Upper lobe of left lung (tissue), 4 donors: ENCODE data around the gene TMEM170B.

Experiments
- CTCF ChIP-seq, 6 experiments: fragments of 450-650 bp in 4 of 6; fragments of 200-600 bp in 2 of 6; sonication (generic) in 2 of 6; IDR thresholded peaks; one replicate each; pipeline ENCODE4 v1.5.1; 2016 to 2019; ENCODE audit warnings: antibody characterized with exemption in 6 of 6
- EP300 ChIP-seq, 4 donors: sonication (generic); formaldehyde crosslinking; IDR thresholded peaks; one replicate each; pipeline ENCODE4 v1.5.1; 2017; ENCODE audit warnings: antibody characterized with exemption in 4 of 4, control low read depth in 2 of 4
- POLR2A ChIP-seq, 4 donors: fragments of 450-650 bp; IDR thresholded peaks; one replicate each; pipeline ENCODE4 v1.5.1; 2016 to 2017; ENCODE audit warnings: antibody characterized with exemption in 4 of 4, mild to moderate bottlenecking in 2 of 4
- POLR2AphosphoS5 ChIP-seq, 2 donors: sonication (generic); formaldehyde crosslinking; IDR thresholded peaks; one replicate each; pipeline ENCODE4 v1.5.1; 2017; ENCODE audit warnings: antibody characterized with exemption in 2 of 2

- no peak for TF ChIP-seq POLR2A (IDR thresholded peaks at IDR 0.05)
- no peak for TF ChIP-seq CTCF (IDR thresholded peaks at IDR 0.05)
- TF ChIP-seq EP300 (IDR thresholded peaks at IDR 0.05), result no peak
- no peak for TF ChIP-seq POLR2AphosphoS5 (IDR thresholded peaks at IDR 0.05)
Measured at GRCh38 chr6:11509471-11509870, 28.1 kb upstream of the TMEM170B start.
